NT2/D1 (cell line): Measurements from ENCODE around the gene AGFG2.
"Not testable (repeated sequence)": the region's sequence is repeated elsewhere in the genome, so short reads cannot be mapped to it uniquely, and the experiment has no call there.

Experiments
- YY1 ChIP-seq: IDR thresholded peaks from 2 replicates; pipeline ENCODE4 v1.6.1; 2011; ENCODE audit not compliant: insufficient read length, insufficient read depth
- ZNF274 ChIP-seq: IDR thresholded peaks from 2 replicates; pipeline ENCODE4 v1.6.1; 2011; ENCODE audit warnings: mild to moderate bottlenecking, low read depth, low read length

DNA sequence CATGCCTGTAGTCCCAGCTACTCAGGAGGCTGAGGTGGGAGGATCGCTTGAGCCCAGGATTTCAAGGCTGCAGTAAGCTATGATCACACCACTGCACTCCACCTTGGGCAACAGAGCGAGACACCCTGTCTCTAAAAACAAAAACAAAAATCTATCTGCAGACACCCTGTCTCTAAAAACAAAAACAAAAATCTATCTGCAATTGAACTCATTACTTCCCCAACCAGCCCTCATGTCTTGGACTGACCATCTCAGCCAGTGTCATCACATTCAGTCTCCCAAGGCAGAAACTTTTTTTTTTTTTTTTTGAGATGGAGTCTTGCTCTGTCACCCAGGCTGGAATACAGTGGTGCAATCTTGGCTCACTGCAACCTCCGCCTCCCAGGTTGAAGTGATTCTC, 35.0 kb upstream of the AGFG2 start:
- not testable (repeated sequence) for TF ChIP-seq ZNF274, YY1
